MCF 10A (cell line): ENCODE measurements around the gene BAX. TPM values are rescaled to one million over a fixed set of nuclear protein-coding genes. Genes with fewer than 3 reads are reported as not detected.

ENCODE experiments used
- BruUV-seq: library from RNA; stranded (reverse); fragments of 400-500 nt; replicated peaks from 2 replicates; lab custom pipeline; 2021; lab: Mats Ljungman, UMichigan
- CTCF ChIA-PET: fragments of 300-600 bp; sonication (Branson Sonifier 250); formaldehyde crosslinking; extraction: SDS; loops from one replicate; lab custom pipeline; 2021; ENCODE audit warnings: antibody characterized with exemption, inconsistent platforms; lab: Yijun Ruan, JAX
- POLR2A ChIA-PET: fragments of 300-600, 350-650 bp; sonication (Branson Sonifier 250); formaldehyde crosslinking; extraction: SDS; loops from one replicate; lab custom pipeline; 2020; ENCODE audit warnings: antibody characterized with exemption, inconsistent platforms; lab: Yijun Ruan, JAX
- DNase-seq: peaks from one replicate; pipeline ENCODE4 v3.0.0-alpha.2; 2018; ENCODE audit not compliant: unreplicated experiment
- H3K27ac Mint-ChIP-seq: one replicate; pipeline ENCODE4 v1.8.0; 2022; ENCODE audit warnings: mild to moderate bottlenecking, low read depth, mixed read lengths; ENCODE audit not compliant: unreplicated experiment
- H3K27me3 Mint-ChIP-seq: one replicate; pipeline ENCODE4 v1.8.0; 2022; ENCODE audit warnings: mixed read lengths; ENCODE audit not compliant: insufficient read depth, unreplicated experiment
- H3K36me3 Mint-ChIP-seq: one replicate; pipeline ENCODE4 v1.8.0; 2022; ENCODE audit warnings: mild to moderate bottlenecking, moderate library complexity, mixed read lengths; ENCODE audit not compliant: insufficient read depth, unreplicated experiment
- H3K4me1 Mint-ChIP-seq: one replicate; pipeline ENCODE4 v1.8.0; 2022; ENCODE audit warnings: mixed read lengths; ENCODE audit not compliant: insufficient read depth, unreplicated experiment
- H3K4me3 Mint-ChIP-seq: one replicate; pipeline ENCODE4 v1.8.0; 2022; ENCODE audit warnings: mild to moderate bottlenecking, moderate library complexity, mixed read lengths; ENCODE audit not compliant: unreplicated experiment
- H3K9me3 Mint-ChIP-seq: one replicate; pipeline ENCODE4 v1.8.0; 2022; ENCODE audit warnings: mixed read lengths; ENCODE audit not compliant: unreplicated experiment
- CTCF ChIP-seq: fragments of 200-600 bp; IDR thresholded peaks from one replicate; pipeline ENCODE4 v1.8.0; 2022; ENCODE audit warnings: antibody characterized with exemption, mild to moderate bottlenecking; ENCODE audit not compliant: unreplicated experiment
- intact Hi-C: fragments of 100-400 bp; cut with micrococcal nuclease; formaldehyde crosslinking; loops from 2 replicates; pipeline ENCODE4 v1.14.1; 2022
- total RNA-seq: library from RNA; stranded (reverse); gene quantifications from 2 replicates; pipeline ENCODE4 v1.2.3, GENCODE V29; 2022

The BAX gene
- total RNA-seq, 1 experiment from 2014 or later: 152 TPM

DNA sequence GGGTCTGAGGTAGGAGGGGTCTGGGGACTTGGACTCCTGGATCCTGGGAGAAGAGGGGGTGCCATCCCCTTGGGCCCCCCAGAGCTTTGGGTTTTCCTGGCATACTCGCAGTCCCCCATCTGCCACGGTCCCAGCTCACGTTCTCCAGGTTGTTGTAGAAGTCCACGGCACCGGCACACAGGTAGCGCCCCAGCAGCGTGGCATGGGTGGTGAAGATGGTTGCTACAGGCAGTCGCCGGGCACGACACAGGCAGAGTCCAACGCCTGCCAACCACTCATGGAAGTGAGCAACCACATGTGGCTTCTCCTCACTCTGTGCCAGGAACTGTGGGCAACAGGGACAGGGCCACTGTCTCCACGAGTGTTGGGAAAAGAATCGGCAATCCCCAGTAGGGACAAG is 31.0 kb downstream of the BAX start:
- no peak for DNase-seq
- BruUV-seq: no TSS peak
- Mint-ChIP-seq H3K27me3 (no peaks in the 10 kb centered on the region), H3K27ac (no peak overlapping the region), H3K36me3 (peaks cover 84% of the 10 kb centered on the region), H3K9me3 (no peaks in the 10 kb centered on the region), H3K4me1 (peaks cover 8% of the 10 kb centered on the region), H3K4me3 (no peak overlapping the region)
- no peak for TF ChIP-seq CTCF
- POLR2A ChIA-PET: interaction anchor here (0.5 kb wide), 1 partner anchor 20 kb away, joined by 3 read pairs; the partner anchor contains the start of gene FTL
- CTCF ChIA-PET: interaction anchor here (0.6 to 2.2 kb wide), 2 partner anchors 12 to 15 kb away, joined by 3 to 9 read pairs; no protein-coding TSS in a partner anchor
- intact Hi-C loops: no loop called here

DNA sequence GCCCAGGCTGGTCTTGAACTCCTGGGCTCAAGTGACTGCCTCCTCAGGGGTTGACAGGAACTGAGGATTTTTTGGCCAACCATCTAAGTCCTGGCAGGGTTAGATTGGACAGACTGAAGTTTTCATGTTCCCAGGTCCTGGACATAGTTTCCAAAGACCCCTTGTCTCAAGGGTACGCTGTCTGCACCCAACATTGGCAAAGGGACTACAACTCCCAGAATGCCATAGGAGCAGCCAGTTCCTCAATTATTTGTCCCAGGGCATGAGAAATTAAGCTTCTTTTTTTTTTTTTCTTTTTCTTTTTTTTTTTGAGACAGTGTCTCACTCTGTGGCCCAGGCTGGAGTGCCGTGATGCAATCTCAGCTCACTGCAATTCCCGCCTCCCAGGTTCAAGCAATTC is 31.5 kb downstream of the BAX start:
- BruUV-seq: no TSS peak
- Mint-ChIP-seq H3K36me3 (peaks cover 89% of the 10 kb centered on the region), H3K4me1 (peaks cover 13% of the 10 kb centered on the region), H3K4me3 (no peak overlapping the region), H3K27me3 (no peaks in the 10 kb centered on the region), H3K27ac (no peak overlapping the region), H3K9me3 (no peaks in the 10 kb centered on the region)
- CTCF ChIA-PET: interaction anchor here (0.6 to 2.2 kb wide), 4 partner anchors 12 to 185 kb away, joined by 3 to 9 read pairs (median 3); no protein-coding TSS in a partner anchor
- DNase-seq: no peak
- TF ChIP-seq CTCF: no peak
- POLR2A ChIA-PET: interaction anchor here (0.5 kb wide), 1 partner anchor 21 kb away, joined by 3 read pairs; the partner anchor contains the start of gene FTL
- intact Hi-C loops: no loop called here

GRCh38 chr19:48987323-48987722 is 32.6 kb downstream of the BAX start:
- H3K4me3 Mint-ChIP-seq: no peak overlapping the region
- no peak for DNase-seq
- H3K36me3 Mint-ChIP-seq: peaks cover 89% of the 10 kb centered on the region
- intact Hi-C loops: no loop called here
- ChIA-PET CTCF (interaction anchor here (0.5 to 2.2 kb wide), 4 partner anchors 11 to 118 kb away, joined by 3 to 9 read pairs (median 3); no protein-coding TSS in a partner anchor), POLR2A (interaction anchor here (1.3 kb wide), 1 partner anchor 9 kb away, joined by 4 read pairs; no protein-coding TSS in a partner anchor)
- no peak overlapping the region for H3K27ac Mint-ChIP-seq
- peaks cover 17% of the 10 kb centered on the region for H3K4me1 Mint-ChIP-seq
- no TSS peak for BruUV-seq
- no peaks in the 10 kb centered on the region for H3K9me3 Mint-ChIP-seq
- no peak for TF ChIP-seq CTCF
- H3K27me3 Mint-ChIP-seq: no peaks in the 10 kb centered on the region

DNA sequence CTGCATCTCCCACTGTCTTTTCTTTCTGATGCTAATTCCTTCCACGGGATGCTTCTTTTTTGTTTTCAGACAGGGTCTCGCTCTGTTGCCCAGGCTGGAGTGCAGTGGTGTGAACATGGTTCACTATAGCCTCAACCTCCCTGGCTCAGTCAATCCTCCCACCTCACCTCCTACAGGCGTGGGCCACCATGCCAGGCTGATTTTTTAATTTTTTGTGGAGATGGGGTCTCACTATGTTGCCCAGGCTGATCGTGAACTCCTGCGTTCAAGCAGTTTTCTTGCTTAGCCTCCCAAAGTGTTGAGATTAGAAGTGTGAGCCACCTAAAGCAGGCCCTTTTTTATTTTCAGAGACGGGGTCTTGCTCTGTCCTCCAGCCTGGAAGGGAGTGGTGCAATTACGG is 33.6 kb downstream of the BAX start:
- peak overlapping the region; percentile 77 for H3K27ac Mint-ChIP-seq
- ChIA-PET POLR2A (interaction anchor here (0.6 kb wide), 1 partner anchor 501 kb away, joined by 3 read pairs; no protein-coding TSS in a partner anchor), CTCF (no interaction called here)
- no peaks in the 10 kb centered on the region for H3K27me3 Mint-ChIP-seq
- no peak for DNase-seq
- intact Hi-C loops: no loop called here
- no TSS peak for BruUV-seq
- H3K4me3 Mint-ChIP-seq: no peak overlapping the region
- H3K36me3 Mint-ChIP-seq: peaks cover 79% of the 10 kb centered on the region
- H3K4me1 Mint-ChIP-seq: peaks cover 17% of the 10 kb centered on the region
- TF ChIP-seq CTCF: no peak
- no peaks in the 10 kb centered on the region for H3K9me3 Mint-ChIP-seq
